ENCODE data around the gene LRRC75A. TPM values are rescaled to one million over a fixed set of nuclear protein-coding genes. Genes with fewer than 3 reads are reported as not detected.

LRRC75A gene
- total RNA-seq, 1 donor from 2014 or later, result 0.98 TPM

- no peak overlapping the region for H3K4me3 Mint-ChIP-seq
- ChIA-PET CTCF (no interaction called here), POLR2A (no interaction called here)
- H3K27me3 Mint-ChIP-seq, result no peaks in the 10 kb centered on the region
- no peaks in the 10 kb centered on the region for H3K9me3 Mint-ChIP-seq
- TF ChIP-seq CTCF (IDR thresholded peaks at IDR 0.05), result no peak
- no peaks in the 10 kb centered on the region for H3K4me1 Mint-ChIP-seq
- no peaks in the 10 kb centered on the region for H3K36me3 Mint-ChIP-seq (ENCODE audit: low read depth)
- ATAC-seq (ENCODE audit: low read depth) (no peak), DNase-seq (no peak)
- H3K27ac Mint-ChIP-seq, result no peak overlapping the region
- intact Hi-C loops (cut with micrococcal nuclease), result no loop called here
Measured at GRCh38 chr17:16467886-16468285, 24.1 kb downstream of the LRRC75A start.

- intact Hi-C loops (cut with micrococcal nuclease), result no loop called here
- no peak overlapping the region for H3K27ac Mint-ChIP-seq
- H3K36me3 Mint-ChIP-seq (ENCODE audit: low read depth), result no peaks in the 10 kb centered on the region
- POLR2A ChIA-PET, result no interaction called here
- H3K9me3 Mint-ChIP-seq, result no peaks in the 10 kb centered on the region
- DNase-seq (no peak), ATAC-seq (ENCODE audit: low read depth) (no peak)
- no peak for TF ChIP-seq CTCF (IDR thresholded peaks at IDR 0.05)
- H3K27me3 Mint-ChIP-seq, result no peaks in the 10 kb centered on the region
- H3K4me3 Mint-ChIP-seq, result no peak overlapping the region
- CTCF ChIA-PET, result no interaction called here
- H3K4me1 Mint-ChIP-seq, result no peaks in the 10 kb centered on the region
Measured at GRCh38 chr17:16467044-16467443, 24.9 kb downstream of the LRRC75A start.

- H3K27me3 Mint-ChIP-seq, result no peaks in the 10 kb centered on the region
- ATAC-seq (ENCODE audit: low read depth) (no peak), DNase-seq (no peak)
- H3K36me3 Mint-ChIP-seq (ENCODE audit: low read depth), result no peaks in the 10 kb centered on the region
- no peaks in the 10 kb centered on the region for H3K4me1 Mint-ChIP-seq
- H3K27ac Mint-ChIP-seq, result no peak overlapping the region
- H3K4me3 Mint-ChIP-seq, result no peak overlapping the region
- intact Hi-C loops (cut with micrococcal nuclease), result no loop called here
- CTCF ChIA-PET, result no interaction called here
- no peak for TF ChIP-seq CTCF (IDR thresholded peaks at IDR 0.05)
- POLR2A ChIA-PET, result no interaction called here
- no peaks in the 10 kb centered on the region for H3K9me3 Mint-ChIP-seq
Measured at GRCh38 chr17:16466407-16466806, 25.6 kb downstream of the LRRC75A start.

- H3K4me3 Mint-ChIP-seq, result no peak overlapping the region
- no peak for TF ChIP-seq CTCF (IDR thresholded peaks at IDR 0.05)
- no peaks in the 10 kb centered on the region for H3K36me3 Mint-ChIP-seq (ENCODE audit: low read depth)
- H3K9me3 Mint-ChIP-seq, result no peaks in the 10 kb centered on the region
- ATAC-seq (ENCODE audit: low read depth) (no peak), DNase-seq (no peak)
- no peaks in the 10 kb centered on the region for H3K4me1 Mint-ChIP-seq
- intact Hi-C loops (cut with micrococcal nuclease), result no loop called here
- ChIA-PET POLR2A (no interaction called here), CTCF (no interaction called here)
- no peak overlapping the region for H3K27ac Mint-ChIP-seq
- H3K27me3 Mint-ChIP-seq, result no peaks in the 10 kb centered on the region
Measured at GRCh38 chr17:16465861-16466338, 26.1 kb downstream of the LRRC75A start.

- Mint-ChIP-seq H3K4me1 (no peaks in the 10 kb centered on the region), H3K9me3 (no peaks in the 10 kb centered on the region), H3K27ac (no peak overlapping the region), H3K27me3 (no peaks in the 10 kb centered on the region), H3K36me3 (ENCODE audit: low read depth) (no peaks in the 10 kb centered on the region), H3K4me3 (no peak overlapping the region)
- POLR2A ChIA-PET, result no interaction called here
- no peak for DNase-seq
- intact Hi-C loops (cut with micrococcal nuclease), result no loop called here
- CTCF ChIA-PET, result no interaction called here
- ATAC-seq (ENCODE audit: low read depth), result no peak
- no peak for TF ChIP-seq CTCF (IDR thresholded peaks at IDR 0.05)
Measured at GRCh38 chr17:16465052-16465312, 27.0 kb downstream of the LRRC75A start.

Measured in activated B cell treated with CpG ODN at 0.5 μM for 24 hours (primary cell).